ENCODE data around the gene GPR107.

GRCh38 chr9:130176760-130177159 lies 123.1 kb downstream of the GPR107 start:
- no peak for TF ChIP-seq CTCF (IDR thresholded peaks at IDR 0.05)
- no peak for TF ChIP-seq EZH2 (IDR thresholded peaks at IDR 0.05; ENCODE audit: borderline replicate concordance, insufficient read depth, low read depth, low read length, poor library complexity, severe bottlenecking)
